ENCODE results near the gene HK2.

Gene HK2

DNA sequence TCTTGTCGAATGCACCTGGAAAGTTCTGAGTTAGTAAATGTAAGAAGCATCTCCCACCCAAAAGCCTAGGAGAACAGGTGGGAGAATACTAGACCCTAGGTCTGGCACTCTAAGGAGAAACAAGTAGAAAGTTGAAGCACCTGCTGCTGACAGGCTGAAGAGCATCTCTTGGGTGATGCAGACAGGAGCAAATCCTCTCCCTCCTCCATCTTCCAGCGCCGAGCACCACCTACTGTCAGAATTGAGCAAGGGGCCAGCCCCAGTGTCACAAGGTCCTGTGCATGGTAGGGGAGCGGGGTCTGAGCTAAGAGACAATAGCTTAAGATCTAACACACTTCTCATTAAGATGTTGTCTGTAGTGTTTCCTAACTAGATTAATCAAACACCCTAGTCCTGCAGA lies 52.9 kb downstream of the HK2 start:
- Histone ChIP-seq H3K23ac (ENCODE audit: low read length in 2 of 2) (no peak overlapping the region), H3K4me2 (ENCODE audit: low read length, poor library complexity, severe bottlenecking) (no peak overlapping the region), H3K27ac (ENCODE audit: low read length, poor library complexity, severe bottlenecking) (no peak overlapping the region), H3K4ac (ENCODE audit: low read depth in 1 of 2, low read length in 2 of 2) (no peak overlapping the region), H3K4me3 (ENCODE audit: insufficient read depth in 1 of 2, low read depth in 1 of 2, low read length in 2 of 2) (no peak overlapping the region), H3K4me1 (ENCODE audit: control insufficient read depth, insufficient read depth, low read depth, low read length) (peaks cover 4% of the 10 kb centered on the region), H2BK12ac (ENCODE audit: low read length in 2 of 2) (peak overlapping the region in 1 of 2 experiments; percentile 92), H3K36me3 (ENCODE audit: control insufficient read depth in 1 of 2, insufficient read depth in 2 of 2, low read depth in 1 of 2, low read length in 2 of 2) (peaks cover 22 to 97% of the 10 kb centered on the region in 2 experiments), H4K91ac (ENCODE audit: low read length) (no peak overlapping the region), H3K9me3 (ENCODE audit: control insufficient read depth, low read length) (no peaks in the 10 kb centered on the region), H2BK15ac (ENCODE audit: low read depth, poor library complexity, severe bottlenecking) (no peak overlapping the region), H3K79me1 (replicated peaks; ENCODE audit: low read length, poor library complexity, severe bottlenecking) (no peaks in the 10 kb centered on the region), H2BK120ac (ENCODE audit: low read depth, low read length) (no peak overlapping the region), H2AK5ac (ENCODE audit: low read length, severe bottlenecking) (no peak overlapping the region), H4K8ac (ENCODE audit: low read length) (no peak overlapping the region), H2BK5ac (ENCODE audit: low read depth, low read length, poor library complexity, severe bottlenecking) (no peak overlapping the region), H3K9ac (ENCODE audit: low read length) (peak overlapping the region; percentile 33), H3K18ac (ENCODE audit: low read depth in 1 of 2, low read length in 2 of 2) (peak overlapping the region in 1 of 2 experiments; percentile 70), H2AFZ (ENCODE audit: low read depth, low read length) (no peak overlapping the region), H3K14ac (ENCODE audit: low read length in 2 of 2) (no peak overlapping the region), H3K27me3 (ENCODE audit: control insufficient read depth in 1 of 2, insufficient read depth in 1 of 2, low read length in 2 of 2) (no peaks in the 10 kb centered on the region)
- DNase-seq = no peak
- 89% methylated on average over 3 of the region's 4 CpGs for WGBS

DNA sequence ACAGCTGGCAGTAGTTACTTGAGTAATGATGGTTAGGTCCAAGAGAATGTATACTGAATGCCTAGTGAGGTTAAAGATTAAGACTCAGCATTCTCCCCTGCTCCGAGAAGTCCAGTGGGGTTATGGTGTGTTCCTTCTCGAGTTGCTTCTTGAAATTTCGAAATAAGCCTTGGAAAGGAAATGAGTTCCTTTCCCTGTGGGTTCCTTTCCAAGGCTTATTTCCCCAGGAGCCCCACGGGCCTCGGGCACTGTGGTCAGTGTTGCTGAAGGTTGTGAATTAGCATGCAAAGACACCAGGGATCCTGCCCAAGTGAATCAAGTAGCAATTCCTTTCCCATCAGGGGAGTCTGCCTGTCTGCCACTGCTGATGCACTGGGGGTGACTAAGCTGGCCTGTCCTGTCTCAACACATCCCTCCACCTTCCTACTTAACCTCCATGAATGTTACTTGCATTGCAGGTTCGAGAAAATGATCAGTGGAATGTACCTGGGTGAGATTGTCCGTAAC lies 53.6 kb downstream of the HK2 start:
- no peak overlapping the region for H2BK5ac ChIP-seq (ENCODE audit: low read depth, low read length, poor library complexity, severe bottlenecking)
- DNase-seq = peak; percentile 83
- H2AK5ac ChIP-seq (ENCODE audit: low read length, severe bottlenecking) = no peak overlapping the region
- no peak overlapping the region for H2BK120ac ChIP-seq (ENCODE audit: low read depth, low read length)
- H2BK15ac ChIP-seq (ENCODE audit: low read depth, poor library complexity, severe bottlenecking) = no peak overlapping the region
- H3K4me3 ChIP-seq (ENCODE audit: insufficient read depth in 1 of 2, low read depth in 1 of 2, low read length in 2 of 2) = no peak overlapping the region
- no peak overlapping the region for H3K4me2 ChIP-seq (ENCODE audit: low read length, poor library complexity, severe bottlenecking)
- H3K79me1 ChIP-seq (replicated peaks; ENCODE audit: low read length, poor library complexity, severe bottlenecking) = no peaks in the 10 kb centered on the region
- peak overlapping the region; percentile 1 to 78 for H3K18ac ChIP-seq (ENCODE audit: low read depth in 1 of 2, low read length in 2 of 2)
- H2AFZ ChIP-seq (ENCODE audit: low read depth, low read length) = no peak overlapping the region
- H3K14ac ChIP-seq (ENCODE audit: low read length in 2 of 2) = no peak overlapping the region
- H3K9ac ChIP-seq (ENCODE audit: low read length) = peak overlapping the region; percentile 33
- H2BK12ac ChIP-seq (ENCODE audit: low read length in 2 of 2) = peak overlapping the region; percentile 1 to 91
- H4K91ac ChIP-seq (ENCODE audit: low read length) = peak overlapping the region; percentile 30
- no peak overlapping the region for H3K27ac ChIP-seq (ENCODE audit: low read length, poor library complexity, severe bottlenecking)
- H3K4ac ChIP-seq (ENCODE audit: low read depth in 1 of 2, low read length in 2 of 2) = no peak overlapping the region
- peaks cover 4% of the 10 kb centered on the region for H3K4me1 ChIP-seq (ENCODE audit: control insufficient read depth, insufficient read depth, low read depth, low read length)
- no peaks in the 10 kb centered on the region for H3K27me3 ChIP-seq (ENCODE audit: control insufficient read depth in 1 of 2, insufficient read depth in 1 of 2, low read length in 2 of 2)
- H3K23ac ChIP-seq (ENCODE audit: low read length in 2 of 2) = no peak overlapping the region
- H3K36me3 ChIP-seq (ENCODE audit: control insufficient read depth in 1 of 2, insufficient read depth in 2 of 2, low read depth in 1 of 2, low read length in 2 of 2) = peaks cover 19 to 96% of the 10 kb centered on the region in 2 experiments
- H3K9me3 ChIP-seq (ENCODE audit: control insufficient read depth, low read length) = no peaks in the 10 kb centered on the region
- 37% methylated on average over 7 of the region's 7 CpGs for WGBS
- no peak overlapping the region for H4K8ac ChIP-seq (ENCODE audit: low read length)

DNA sequence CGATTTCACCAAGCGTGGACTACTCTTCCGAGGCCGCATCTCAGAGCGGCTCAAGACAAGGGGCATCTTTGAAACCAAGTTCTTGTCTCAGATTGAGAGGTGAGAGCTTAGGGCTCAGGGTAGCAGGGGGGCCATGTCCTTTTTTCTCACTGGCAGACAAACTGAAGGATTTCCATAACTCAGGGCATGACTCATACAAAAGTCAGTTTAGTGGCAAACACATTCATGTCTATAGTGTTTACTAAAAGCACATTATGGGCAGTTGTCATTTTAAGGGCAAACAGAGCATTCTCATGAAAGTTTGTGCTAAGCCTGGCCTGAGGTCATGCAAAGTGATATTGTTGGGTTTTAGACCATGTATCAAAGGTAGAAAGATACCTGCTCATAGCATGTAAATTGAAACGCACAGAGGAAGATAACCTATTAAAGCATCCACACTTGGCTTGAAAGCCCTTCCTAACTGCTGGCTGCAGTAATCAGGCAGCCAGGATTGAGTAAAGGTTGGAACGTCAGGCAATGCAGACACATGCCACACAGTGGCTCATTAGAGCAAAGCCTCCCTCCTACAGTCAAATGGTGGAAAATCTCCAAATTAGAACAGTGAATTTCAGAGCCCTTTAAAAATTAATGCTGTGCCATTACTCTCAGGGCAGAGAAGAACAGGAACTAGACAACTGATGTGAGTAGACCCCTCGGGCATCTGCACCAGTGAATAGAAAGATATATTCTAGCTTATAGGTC lies 54.2 kb downstream of the HK2 start:
- WGBS = 80% methylated on average over 8 of the region's 8 CpGs

DNA sequence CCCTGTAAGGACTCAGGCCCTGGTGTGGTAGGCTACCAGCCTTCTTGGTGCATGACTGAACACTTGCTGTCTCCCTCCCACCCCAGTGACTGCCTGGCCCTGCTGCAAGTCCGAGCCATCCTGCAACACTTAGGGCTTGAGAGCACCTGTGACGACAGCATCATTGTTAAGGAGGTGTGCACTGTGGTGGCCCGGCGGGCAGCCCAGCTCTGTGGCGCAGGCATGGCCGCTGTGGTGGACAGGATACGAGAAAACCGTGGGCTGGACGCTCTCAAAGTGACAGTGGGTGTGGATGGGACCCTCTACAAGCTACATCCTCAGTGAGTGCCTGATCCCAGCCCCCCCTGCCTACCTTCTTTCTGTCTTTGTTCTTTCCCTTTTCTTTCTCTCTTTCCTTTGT lies 55.2 kb downstream of the HK2 start:
- no peak overlapping the region for H2BK5ac ChIP-seq (ENCODE audit: low read depth, low read length, poor library complexity, severe bottlenecking)
- H3K9me3 ChIP-seq (ENCODE audit: control insufficient read depth, low read length) = no peaks in the 10 kb centered on the region
- H2AK5ac ChIP-seq (ENCODE audit: low read length, severe bottlenecking) = no peak overlapping the region
- peak overlapping the region; percentile 57 for H2BK15ac ChIP-seq (ENCODE audit: low read depth, poor library complexity, severe bottlenecking)
- no peak overlapping the region for H2AFZ ChIP-seq (ENCODE audit: low read depth, low read length)
- H4K8ac ChIP-seq (ENCODE audit: low read length) = peak overlapping the region; percentile 66
- H3K4me2 ChIP-seq (ENCODE audit: low read length, poor library complexity, severe bottlenecking) = no peak overlapping the region
- WGBS = 96% methylated on average over 9 of the region's 9 CpGs
- no peak overlapping the region for H3K27ac ChIP-seq (ENCODE audit: low read length, poor library complexity, severe bottlenecking)
- H2BK120ac ChIP-seq (ENCODE audit: low read depth, low read length) = peak overlapping the region; percentile 57
- peaks cover 15 to 85% of the 10 kb centered on the region in 2 experiments for H3K36me3 ChIP-seq (ENCODE audit: control insufficient read depth in 1 of 2, insufficient read depth in 2 of 2, low read depth in 1 of 2, low read length in 2 of 2)
- peak overlapping the region; percentile 40 to 46 for H3K4ac ChIP-seq (ENCODE audit: low read depth in 1 of 2, low read length in 2 of 2)
- H3K27me3 ChIP-seq (ENCODE audit: control insufficient read depth in 1 of 2, insufficient read depth in 1 of 2, low read length in 2 of 2) = no peaks in the 10 kb centered on the region
- H3K4me1 ChIP-seq (ENCODE audit: control insufficient read depth, insufficient read depth, low read depth, low read length) = peaks cover 4% of the 10 kb centered on the region
- DNase-seq = no peak
- H2BK12ac ChIP-seq (ENCODE audit: low read length in 2 of 2) = peak overlapping the region in 1 of 2 experiments; percentile 29
- no peak overlapping the region for H3K9ac ChIP-seq (ENCODE audit: low read length)
- H3K23ac ChIP-seq (ENCODE audit: low read length in 2 of 2) = no peak overlapping the region
- peak overlapping the region; percentile 57 for H4K91ac ChIP-seq (ENCODE audit: low read length)
- H3K14ac ChIP-seq (ENCODE audit: low read length in 2 of 2) = peak overlapping the region in 1 of 2 experiments; percentile 53
- peak overlapping the region in 1 of 2 experiments; percentile 61 for H3K18ac ChIP-seq (ENCODE audit: low read depth in 1 of 2, low read length in 2 of 2)
- H3K79me1 ChIP-seq (replicated peaks; ENCODE audit: low read length, poor library complexity, severe bottlenecking) = no peaks in the 10 kb centered on the region
- no peak overlapping the region for H3K4me3 ChIP-seq (ENCODE audit: insufficient read depth in 1 of 2, low read depth in 1 of 2, low read length in 2 of 2)

More for the DNA sequence above, 54.2 kb downstream of the HK2 start:
- H2BK120ac ChIP-seq (ENCODE audit: low read depth, low read length) = no peak overlapping the region
- no peaks in the 10 kb centered on the region for H3K79me1 ChIP-seq (replicated peaks; ENCODE audit: low read length, poor library complexity, severe bottlenecking)
- peak overlapping the region; percentile 30 for H4K91ac ChIP-seq (ENCODE audit: low read length)
- no peak overlapping the region for H3K4me3 ChIP-seq (ENCODE audit: insufficient read depth in 1 of 2, low read depth in 1 of 2, low read length in 2 of 2)
- H2BK12ac ChIP-seq (ENCODE audit: low read length in 2 of 2) = peak overlapping the region; percentile 1 to 91
- no peak overlapping the region for H3K27ac ChIP-seq (ENCODE audit: low read length, poor library complexity, severe bottlenecking)
- no peak overlapping the region for H2BK5ac ChIP-seq (ENCODE audit: low read depth, low read length, poor library complexity, severe bottlenecking)
- peaks cover 4% of the 10 kb centered on the region for H3K4me1 ChIP-seq (ENCODE audit: control insufficient read depth, insufficient read depth, low read depth, low read length)
- no peaks in the 10 kb centered on the region for H3K9me3 ChIP-seq (ENCODE audit: control insufficient read depth, low read length)
- peaks cover 17 to 93% of the 10 kb centered on the region in 2 experiments for H3K36me3 ChIP-seq (ENCODE audit: control insufficient read depth in 1 of 2, insufficient read depth in 2 of 2, low read depth in 1 of 2, low read length in 2 of 2)
- H3K18ac ChIP-seq (ENCODE audit: low read depth in 1 of 2, low read length in 2 of 2) = peak overlapping the region; percentile 1 to 78
- peak overlapping the region; percentile 19 for H3K9ac ChIP-seq (ENCODE audit: low read length)
- peak; percentile 64 for DNase-seq
- no peak overlapping the region for H3K4ac ChIP-seq (ENCODE audit: low read depth in 1 of 2, low read length in 2 of 2)
- H4K8ac ChIP-seq (ENCODE audit: low read length) = peak overlapping the region; percentile 7
- H3K4me2 ChIP-seq (ENCODE audit: low read length, poor library complexity, severe bottlenecking) = no peak overlapping the region
- H3K14ac ChIP-seq (ENCODE audit: low read length in 2 of 2) = no peak overlapping the region
- no peak overlapping the region for H3K23ac ChIP-seq (ENCODE audit: low read length in 2 of 2)
- H3K27me3 ChIP-seq (ENCODE audit: control insufficient read depth in 1 of 2, insufficient read depth in 1 of 2, low read length in 2 of 2) = no peaks in the 10 kb centered on the region
- H2BK15ac ChIP-seq (ENCODE audit: low read depth, poor library complexity, severe bottlenecking) = no peak overlapping the region
- no peak overlapping the region for H2AFZ ChIP-seq (ENCODE audit: low read depth, low read length)
- H2AK5ac ChIP-seq (ENCODE audit: low read length, severe bottlenecking) = no peak overlapping the region
